ENCODE measurements around the gene GAREM1. TPM values are rescaled to one million over a fixed set of nuclear protein-coding genes. Genes with fewer than 3 reads are reported as not detected.

Gene GAREM1
- total RNA-seq, 4 donors from 2014 or later = 10.8 to 32.5 (median 18.3) TPM

GRCh38 chr18:32280911-32281310 is 189.8 kb downstream of the GAREM1 start:
- H3K4me3 ChIP-seq = no peak overlapping the region
- H3K9me3 ChIP-seq = no peaks in the 10 kb centered on the region
- no peak overlapping the region for H3K27ac ChIP-seq
- WGBS, 2 donors = 57 to 79% methylated on average over 4 of the region's 4 CpGs
- TF ChIP-seq CTCF (IDR thresholded peaks at IDR 0.05) = no peak
- no peak for TF ChIP-seq POLR2A (IDR thresholded peaks at IDR 0.05)
- intact Hi-C loops (cut with DNase I) = no loop called here
- DNase-seq = no peak
- H3K27me3 ChIP-seq = no peaks in the 10 kb centered on the region
- peaks cover 0 to 10% (median 0%) of the 10 kb centered on the region in 3 donors for H3K36me3 ChIP-seq
- H3K4me1 ChIP-seq = peaks cover 0 to 3% (median 0%) of the 10 kb centered on the region in 3 donors

- Histone ChIP-seq H3K27me3 (no peaks in the 10 kb centered on the region), H3K27ac (no peak overlapping the region), H3K36me3 (peaks cover 0 to 10% (median 0%) of the 10 kb centered on the region in 3 donors), H3K4me1 (peaks cover 0 to 3% (median 0%) of the 10 kb centered on the region in 3 donors), H3K4me3 (no peak overlapping the region), H3K9me3 (no peaks in the 10 kb centered on the region)
- no peak for DNase-seq
- intact Hi-C loops (cut with DNase I) = no loop called here
- TF ChIP-seq CTCF (IDR thresholded peaks at IDR 0.05) (no peak), POLR2A (IDR thresholded peaks at IDR 0.05) (no peak)
- 72 to 76% methylated on average over 4 of the region's 4 CpGs for WGBS, 2 donors
Observed at GRCh38 chr18:32280188-32280783, 190.4 kb downstream of the GAREM1 start.

- Histone ChIP-seq H3K4me1 (peaks cover 0 to 1% (median 0%) of the 10 kb centered on the region in 3 donors), H3K27me3 (no peaks in the 10 kb centered on the region), H3K4me3 (no peak overlapping the region), H3K9me3 (no peaks in the 10 kb centered on the region), H3K36me3 (peaks cover 0 to 13% (median 0%) of the 10 kb centered on the region in 3 donors), H3K27ac (no peak overlapping the region)
- no peak for DNase-seq
- WGBS, 2 donors = 73 to 76% methylated on average over 4 of the region's 4 CpGs
- intact Hi-C loops (cut with DNase I) = loop anchor here (5.0 kb wide), 1 partner anchor 274 kb away; no protein-coding TSS in a partner anchor
- TF ChIP-seq CTCF (IDR thresholded peaks at IDR 0.05) = no peak
- TF ChIP-seq POLR2A (IDR thresholded peaks at IDR 0.05) = no peak
Observed at GRCh38 chr18:32278177-32278799, 192.4 kb downstream of the GAREM1 start.

GRCh38 chr18:32277549-32277948 is 193.1 kb downstream of the GAREM1 start:
- TF ChIP-seq CTCF (IDR thresholded peaks at IDR 0.05) = no peak
- TF ChIP-seq POLR2A (IDR thresholded peaks at IDR 0.05) = no peak
- Histone ChIP-seq H3K36me3 (peaks cover 0 to 13% (median 0%) of the 10 kb centered on the region in 3 donors), H3K9me3 (no peaks in the 10 kb centered on the region), H3K27me3 (no peaks in the 10 kb centered on the region), H3K4me1 (no peaks in the 10 kb centered on the region), H3K27ac (no peak overlapping the region), H3K4me3 (no peak overlapping the region)
- no peak for DNase-seq
- WGBS, 2 donors = 60% methylated on average over 2 of the region's 2 CpGs
- intact Hi-C loops (cut with DNase I) = loop anchor here (5.0 kb wide), 1 partner anchor 275 kb away; no protein-coding TSS in a partner anchor

GRCh38 chr18:32276906-32277305 is 193.8 kb downstream of the GAREM1 start:
- Histone ChIP-seq H3K36me3 (peaks cover 0 to 13% (median 0%) of the 10 kb centered on the region in 3 donors), H3K27me3 (no peaks in the 10 kb centered on the region), H3K4me3 (no peak overlapping the region), H3K4me1 (no peaks in the 10 kb centered on the region), H3K9me3 (no peaks in the 10 kb centered on the region), H3K27ac (no peak overlapping the region)
- 74 to 79% methylated on average over 4 of the region's 4 CpGs for WGBS, 2 donors
- TF ChIP-seq POLR2A (IDR thresholded peaks at IDR 0.05) = no peak
- TF ChIP-seq CTCF (IDR thresholded peaks at IDR 0.05) = no peak
- DNase-seq = no peak
- intact Hi-C loops (cut with DNase I) = loop anchor here (5.0 kb wide), 1 partner anchor 275 kb away; no protein-coding TSS in a partner anchor
